Measurements from ENCODE around the gene GALNTL6.
A peak's percentile ranks its signal among the peaks of the same experiment; 100 is the strongest.

The GALNTL6 gene

GRCh38 chr4:172124656-172125308 is 311.6 kb downstream of the GALNTL6 start:
- no peaks in the 10 kb centered on the region for H3K36me3 ChIP-seq (ENCODE audit: control insufficient read depth, insufficient read depth, low read length, severe bottlenecking)
- H3K4me3 ChIP-seq (ENCODE audit: low read length), result no peak overlapping the region
- no peaks in the 10 kb centered on the region for H3K4me1 ChIP-seq (ENCODE audit: control insufficient read depth, insufficient read depth, low read length)
- H3K9ac ChIP-seq (ENCODE audit: low read length), result no peak overlapping the region
- H3K27me3 ChIP-seq (replicated peaks; ENCODE audit: control insufficient read depth, insufficient read depth, low read length), result no peaks in the 10 kb centered on the region
- H3K9me3 ChIP-seq (ENCODE audit: control insufficient read depth, low read length), result no peaks in the 10 kb centered on the region
- peak; percentile 59 for DNase-seq (ENCODE audit: low read depth)

- Histone ChIP-seq H3K4me3 (ENCODE audit: low read length) (no peak overlapping the region), H3K9ac (ENCODE audit: low read length) (no peak overlapping the region), H3K4me1 (ENCODE audit: control insufficient read depth, insufficient read depth, low read length) (no peaks in the 10 kb centered on the region), H3K9me3 (ENCODE audit: control insufficient read depth, low read length) (no peaks in the 10 kb centered on the region), H3K27me3 (replicated peaks; ENCODE audit: control insufficient read depth, insufficient read depth, low read length) (no peaks in the 10 kb centered on the region), H3K36me3 (ENCODE audit: control insufficient read depth, insufficient read depth, low read length, severe bottlenecking) (no peaks in the 10 kb centered on the region)
- DNase-seq (ENCODE audit: low read depth), result no peak
Measured at GRCh38 chr4:172125443-172125842, 312.2 kb downstream of the GALNTL6 start.

- no peak for DNase-seq (ENCODE audit: low read depth)
- no peaks in the 10 kb centered on the region for H3K27me3 ChIP-seq (replicated peaks; ENCODE audit: control insufficient read depth, insufficient read depth, low read length)
- no peaks in the 10 kb centered on the region for H3K36me3 ChIP-seq (ENCODE audit: control insufficient read depth, insufficient read depth, low read length, severe bottlenecking)
- no peaks in the 10 kb centered on the region for H3K9me3 ChIP-seq (ENCODE audit: control insufficient read depth, low read length)
- no peak overlapping the region for H3K9ac ChIP-seq (ENCODE audit: low read length)
- H3K4me3 ChIP-seq (ENCODE audit: low read length), result no peak overlapping the region
- H3K4me1 ChIP-seq (ENCODE audit: control insufficient read depth, insufficient read depth, low read length), result no peaks in the 10 kb centered on the region
Measured at GRCh38 chr4:172127168-172127567, 314.0 kb downstream of the GALNTL6 start.

GRCh38 chr4:172129593-172129992 is 316.4 kb downstream of the GALNTL6 start:
- no peaks in the 10 kb centered on the region for H3K27me3 ChIP-seq (replicated peaks; ENCODE audit: control insufficient read depth, insufficient read depth, low read length)
- H3K9ac ChIP-seq (ENCODE audit: low read length), result no peak overlapping the region
- H3K4me1 ChIP-seq (ENCODE audit: control insufficient read depth, insufficient read depth, low read length), result no peaks in the 10 kb centered on the region
- DNase-seq (ENCODE audit: low read depth), result no peak
- H3K36me3 ChIP-seq (ENCODE audit: control insufficient read depth, insufficient read depth, low read length, severe bottlenecking), result no peaks in the 10 kb centered on the region
- no peaks in the 10 kb centered on the region for H3K9me3 ChIP-seq (ENCODE audit: control insufficient read depth, low read length)
- no peak overlapping the region for H3K4me3 ChIP-seq (ENCODE audit: low read length)

- Histone ChIP-seq H3K4me1 (ENCODE audit: control insufficient read depth, insufficient read depth, low read length) (no peaks in the 10 kb centered on the region), H3K27me3 (replicated peaks; ENCODE audit: control insufficient read depth, insufficient read depth, low read length) (no peaks in the 10 kb centered on the region), H3K36me3 (ENCODE audit: control insufficient read depth, insufficient read depth, low read length, severe bottlenecking) (no peaks in the 10 kb centered on the region), H3K9me3 (ENCODE audit: control insufficient read depth, low read length) (no peaks in the 10 kb centered on the region), H3K4me3 (ENCODE audit: low read length) (no peak overlapping the region), H3K9ac (ENCODE audit: low read length) (no peak overlapping the region)
- DNase-seq (ENCODE audit: low read depth), result no peak
Measured at GRCh38 chr4:172134521-172134920, 321.3 kb downstream of the GALNTL6 start.

- Histone ChIP-seq H3K4me1 (ENCODE audit: control insufficient read depth, insufficient read depth, low read length) (peaks cover 11% of the 10 kb centered on the region), H3K9me3 (ENCODE audit: control insufficient read depth, low read length) (no peaks in the 10 kb centered on the region), H3K27me3 (replicated peaks; ENCODE audit: control insufficient read depth, insufficient read depth, low read length) (no peaks in the 10 kb centered on the region), H3K36me3 (ENCODE audit: control insufficient read depth, insufficient read depth, low read length, severe bottlenecking) (no peaks in the 10 kb centered on the region), H3K4me3 (ENCODE audit: low read length) (no peak overlapping the region), H3K9ac (ENCODE audit: low read length) (no peak overlapping the region)
- DNase-seq (ENCODE audit: low read depth), result no peak
Measured at GRCh38 chr4:172141025-172141424, 327.8 kb downstream of the GALNTL6 start.

- H3K27me3 ChIP-seq (replicated peaks; ENCODE audit: control insufficient read depth, insufficient read depth, low read length), result no peaks in the 10 kb centered on the region
- peak; percentile 70 for DNase-seq (ENCODE audit: low read depth)
Measured at GRCh38 chr4:172142281-172142741, 329.1 kb downstream of the GALNTL6 start.

GRCh38 chr4:172143605-172144314 is 330.6 kb downstream of the GALNTL6 start:
- peak; percentile 11 for DNase-seq (ENCODE audit: low read depth)

More at GRCh38 chr4:172142281-172142741, 329.1 kb downstream of the GALNTL6 start:
- no peaks in the 10 kb centered on the region for H3K9me3 ChIP-seq (ENCODE audit: control insufficient read depth, low read length)
- no peaks in the 10 kb centered on the region for H3K36me3 ChIP-seq (ENCODE audit: control insufficient read depth, insufficient read depth, low read length, severe bottlenecking)
- no peak overlapping the region for H3K4me3 ChIP-seq (ENCODE audit: low read length)
- H3K4me1 ChIP-seq (ENCODE audit: control insufficient read depth, insufficient read depth, low read length), result peaks cover 11% of the 10 kb centered on the region
- H3K9ac ChIP-seq (ENCODE audit: low read length), result no peak overlapping the region

GRCh38 chr4:172147687-172148086 is 334.5 kb downstream of the GALNTL6 start:
- H3K9ac ChIP-seq (ENCODE audit: low read length), result no peak overlapping the region
- H3K36me3 ChIP-seq (ENCODE audit: control insufficient read depth, insufficient read depth, low read length, severe bottlenecking), result no peaks in the 10 kb centered on the region
- peaks cover 4% of the 10 kb centered on the region for H3K4me1 ChIP-seq (ENCODE audit: control insufficient read depth, insufficient read depth, low read length)
- no peaks in the 10 kb centered on the region for H3K9me3 ChIP-seq (ENCODE audit: control insufficient read depth, low read length)
- no peaks in the 10 kb centered on the region for H3K27me3 ChIP-seq (replicated peaks; ENCODE audit: control insufficient read depth, insufficient read depth, low read length)
- DNase-seq (ENCODE audit: low read depth), result peak; percentile 32
- no peak overlapping the region for H3K4me3 ChIP-seq (ENCODE audit: low read length)

More at GRCh38 chr4:172143605-172144314, 330.6 kb downstream of the GALNTL6 start:
- H3K9ac ChIP-seq (ENCODE audit: low read length), result no peak overlapping the region
- H3K4me3 ChIP-seq (ENCODE audit: low read length), result no peak overlapping the region
- no peaks in the 10 kb centered on the region for H3K27me3 ChIP-seq (replicated peaks; ENCODE audit: control insufficient read depth, insufficient read depth, low read length)
- H3K9me3 ChIP-seq (ENCODE audit: control insufficient read depth, low read length), result no peaks in the 10 kb centered on the region
- H3K36me3 ChIP-seq (ENCODE audit: control insufficient read depth, insufficient read depth, low read length, severe bottlenecking), result no peaks in the 10 kb centered on the region
- peaks cover 11% of the 10 kb centered on the region for H3K4me1 ChIP-seq (ENCODE audit: control insufficient read depth, insufficient read depth, low read length)

GRCh38 chr4:172149329-172149728 is 336.1 kb downstream of the GALNTL6 start:
- no peak for DNase-seq (ENCODE audit: low read depth)

GRCh38 chr4:172152284-172152683 is 339.1 kb downstream of the GALNTL6 start:
- no peak for DNase-seq (ENCODE audit: low read depth)
- no peaks in the 10 kb centered on the region for H3K4me1 ChIP-seq (ENCODE audit: control insufficient read depth, insufficient read depth, low read length)
- no peaks in the 10 kb centered on the region for H3K36me3 ChIP-seq (ENCODE audit: control insufficient read depth, insufficient read depth, low read length, severe bottlenecking)
- no peak overlapping the region for H3K4me3 ChIP-seq (ENCODE audit: low read length)
- H3K9ac ChIP-seq (ENCODE audit: low read length), result no peak overlapping the region
- no peaks in the 10 kb centered on the region for H3K27me3 ChIP-seq (replicated peaks; ENCODE audit: control insufficient read depth, insufficient read depth, low read length)
- H3K9me3 ChIP-seq (ENCODE audit: control insufficient read depth, low read length), result no peaks in the 10 kb centered on the region

More at GRCh38 chr4:172149329-172149728, 336.1 kb downstream of the GALNTL6 start:
- H3K27me3 ChIP-seq (replicated peaks; ENCODE audit: control insufficient read depth, insufficient read depth, low read length), result no peaks in the 10 kb centered on the region
- H3K9me3 ChIP-seq (ENCODE audit: control insufficient read depth, low read length), result no peaks in the 10 kb centered on the region
- H3K4me1 ChIP-seq (ENCODE audit: control insufficient read depth, insufficient read depth, low read length), result no peaks in the 10 kb centered on the region
- H3K9ac ChIP-seq (ENCODE audit: low read length), result no peak overlapping the region
- no peak overlapping the region for H3K4me3 ChIP-seq (ENCODE audit: low read length)
- no peaks in the 10 kb centered on the region for H3K36me3 ChIP-seq (ENCODE audit: control insufficient read depth, insufficient read depth, low read length, severe bottlenecking)

Data from adipocyte (in vitro differentiated cells).